ENCODE data around the gene COX4I2. TPM values are rescaled to one million over a fixed set of nuclear protein-coding genes. Genes with fewer than 3 reads are reported as not detected.

Gene COX4I2
- total and polyA plus RNA-seq, 2 donors (not counting 3 experiments of a cell fraction or from before 2014, with no cell fraction given): not detected

DNA sequence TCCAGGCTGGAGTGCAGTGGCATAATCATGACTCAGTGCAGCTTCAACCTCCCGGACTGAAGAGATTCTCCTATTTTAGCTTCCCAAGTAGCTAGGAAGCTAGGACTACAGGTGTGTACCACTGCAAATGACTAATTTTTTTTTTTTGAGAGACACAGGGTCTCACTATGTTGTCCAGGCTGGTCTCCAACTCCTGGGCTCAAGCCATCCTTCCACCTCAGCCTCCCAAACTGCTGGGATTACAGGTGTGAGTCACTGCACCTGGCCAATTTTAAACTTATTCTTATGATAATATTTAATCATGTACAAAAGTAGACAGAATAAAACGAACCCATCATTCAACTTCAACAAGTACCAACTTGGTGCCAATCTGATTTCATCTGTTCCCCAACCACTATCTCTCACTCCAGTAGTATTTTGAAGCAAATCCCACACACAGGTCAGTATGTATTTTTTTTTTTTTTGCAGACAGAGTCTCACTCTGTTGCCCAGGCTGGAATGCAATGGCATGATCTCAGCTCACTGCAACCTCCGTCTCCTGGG is 52.5 kb downstream of the COX4I2 start:
- no peak overlapping the region for H3K9ac ChIP-seq (replicated peaks; ENCODE audit: extremely low read depth, insufficient read depth, low read length)
- ChIA-PET CTCF (interaction anchor here (2.4 to 5.2 kb wide), 2 partner anchors 28 to 34 kb away, joined by 10 to 26 read pairs; no protein-coding TSS in a partner anchor), POLR2A (no interaction called here)
- intact Hi-C loops (cut with micrococcal nuclease) (no loop called here), dilution Hi-C loops (cut with MboI; ENCODE audit: extremely low pct_ligation_motif_present, low sequenced_read_pairs) (no loop called here)
- H3K79me2 ChIP-seq (ENCODE audit: control insufficient read depth, insufficient read depth, low read length): peaks cover 87% of the 10 kb centered on the region
- BruUV-seq (replicated peaks): no TSS peak
- no peak overlapping the region for H3K4me2 ChIP-seq (ENCODE audit: insufficient read depth, low read length)
- no peak for FAIRE-seq
- DNase-seq (ENCODE audit: low read depth, low spot score): no peak
- H4K20me1 ChIP-seq (replicated peaks; ENCODE audit: control insufficient read depth, extremely low read depth, insufficient read depth, low read length): no peaks in the 10 kb centered on the region
- H3K4me3 ChIP-seq (replicated peaks in 1 of 3; ENCODE audit: insufficient read depth in 1 of 3, low read depth in 1 of 3, low read length in 3 of 3): no peak overlapping the region
- no peaks in the 10 kb centered on the region for H3K27me3 ChIP-seq (ENCODE audit: control insufficient read depth in 2 of 2, insufficient read depth in 2 of 2, low read length in 2 of 2)
- no peak for TF ChIP-seq JUN (IDR thresholded peaks at IDR 0.05; ENCODE audit: borderline replicate concordance, insufficient read depth, insufficient read length, low read depth)
- TF ChIP-seq MYC (IDR thresholded peaks at IDR 0.05; ENCODE audit: low read depth, low read length): no peak
- TF ChIP-seq FOS (IDR thresholded peaks at IDR 0.05; ENCODE audit: borderline replicate concordance, insufficient read depth, low read length): no peak
- no peaks in the 10 kb centered on the region for H3K9me3 ChIP-seq (replicated peaks; ENCODE audit: control insufficient read depth, insufficient read depth, low read length)
- H3K4me1 ChIP-seq (ENCODE audit: control insufficient read depth, extremely low read depth, insufficient read depth, low read length): peaks cover 12% of the 10 kb centered on the region
- no peak overlapping the region for H2AFZ ChIP-seq (ENCODE audit: low read depth, low read length)
- peaks cover 0 to 12% of the 10 kb centered on the region in 2 experiments for H3K36me3 ChIP-seq (ENCODE audit: control insufficient read depth in 2 of 2, extremely low read depth in 1 of 2, insufficient read depth in 2 of 2, low read length in 2 of 2)
- no peak overlapping the region for H3K27ac ChIP-seq (ENCODE audit: insufficient read depth, low read depth, low read length)
- no peaks in the 10 kb centered on the region for H3K9me1 ChIP-seq (replicated peaks; ENCODE audit: control insufficient read depth, extremely low read depth, insufficient read depth, low read length)

DNA sequence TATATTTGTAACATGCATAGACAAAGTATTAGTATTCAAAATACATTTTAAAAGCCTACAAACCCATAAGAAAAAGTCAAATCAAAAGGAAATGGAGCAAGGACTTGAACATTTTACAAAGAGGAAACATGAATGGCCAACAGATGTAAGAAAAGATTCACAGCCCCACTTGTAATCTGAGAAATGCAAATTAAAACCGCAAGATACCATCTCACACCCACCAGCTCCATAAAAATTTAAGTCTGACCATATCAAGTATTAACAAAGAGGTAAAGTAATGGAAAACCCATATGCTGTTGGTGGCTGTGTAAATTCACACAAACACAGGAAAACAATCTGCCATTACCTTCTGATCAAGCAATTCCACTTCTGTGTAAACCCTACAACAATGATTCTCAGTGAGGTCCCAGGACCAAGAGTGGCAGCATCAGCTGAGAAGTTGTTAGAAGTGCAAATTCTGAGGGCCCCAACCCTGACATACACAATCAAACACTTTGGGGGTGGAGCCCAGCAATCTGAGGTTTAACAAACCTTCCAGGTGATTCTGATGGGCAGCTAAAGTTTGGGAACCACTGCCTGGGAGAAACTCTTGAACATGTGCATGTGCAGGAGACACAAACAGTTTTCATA is 54.0 kb downstream of the COX4I2 start:
- no peak overlapping the region for H3K4me2 ChIP-seq (ENCODE audit: insufficient read depth, low read length)
- H3K4me3 ChIP-seq (replicated peaks in 1 of 3; ENCODE audit: insufficient read depth in 1 of 3, low read depth in 1 of 3, low read length in 3 of 3): no peak overlapping the region
- H2AFZ ChIP-seq (ENCODE audit: low read depth, low read length): no peak overlapping the region
- H3K9ac ChIP-seq (replicated peaks; ENCODE audit: extremely low read depth, insufficient read depth, low read length): no peak overlapping the region
- H4K20me1 ChIP-seq (replicated peaks; ENCODE audit: control insufficient read depth, extremely low read depth, insufficient read depth, low read length): no peaks in the 10 kb centered on the region
- no TSS peak for BruUV-seq (replicated peaks)
- no peak overlapping the region for H3K27ac ChIP-seq (ENCODE audit: insufficient read depth, low read depth, low read length)
- ChIA-PET CTCF (interaction anchor here (0.9 to 5.2 kb wide), 3 partner anchors 9 to 32 kb away, joined by 3 to 26 read pairs (median 3); no protein-coding TSS in a partner anchor), POLR2A (no interaction called here)
- intact Hi-C loops (cut with micrococcal nuclease): no loop called here
- H3K9me1 ChIP-seq (replicated peaks; ENCODE audit: control insufficient read depth, extremely low read depth, insufficient read depth, low read length): no peaks in the 10 kb centered on the region
- dilution Hi-C loops (cut with MboI; ENCODE audit: extremely low pct_ligation_motif_present, low sequenced_read_pairs): no loop called here
- peaks cover 26% of the 10 kb centered on the region for H3K4me1 ChIP-seq (ENCODE audit: control insufficient read depth, extremely low read depth, insufficient read depth, low read length)
- H3K9me3 ChIP-seq (replicated peaks; ENCODE audit: control insufficient read depth, insufficient read depth, low read length): no peaks in the 10 kb centered on the region
- H3K27me3 ChIP-seq (ENCODE audit: control insufficient read depth in 2 of 2, insufficient read depth in 2 of 2, low read length in 2 of 2): no peaks in the 10 kb centered on the region
- no peak for DNase-seq (ENCODE audit: low read depth, low spot score)
- FAIRE-seq: peak; percentile 49
- TF ChIP-seq FOS (IDR thresholded peaks at IDR 0.05; ENCODE audit: borderline replicate concordance, insufficient read depth, low read length) (no peak), MYC (IDR thresholded peaks at IDR 0.05; ENCODE audit: low read depth, low read length) (no peak), EZH2 (IDR thresholded peaks at IDR 0.05; ENCODE audit: borderline replicate concordance, low read depth, low read length, severe bottlenecking) (no peak), JUN (IDR thresholded peaks at IDR 0.05; ENCODE audit: borderline replicate concordance, insufficient read depth, insufficient read length, low read depth) (no peak), MAX (IDR thresholded peaks at IDR 0.05; ENCODE audit: insufficient read depth, insufficient read length) (no peak), POLR2AphosphoS5 (IDR thresholded peaks at IDR 0.05; ENCODE audit: insufficient read depth, low read depth, low read length) (no peak), POLR2A (IDR thresholded peaks at IDR 0.05; ENCODE audit: low read depth, low read length) (no peak), GATA2 (IDR thresholded peaks at IDR 0.05; ENCODE audit: insufficient read depth, insufficient read length, low read depth, low read length) (no peak)
- TF ChIP-seq, protein P1, sequence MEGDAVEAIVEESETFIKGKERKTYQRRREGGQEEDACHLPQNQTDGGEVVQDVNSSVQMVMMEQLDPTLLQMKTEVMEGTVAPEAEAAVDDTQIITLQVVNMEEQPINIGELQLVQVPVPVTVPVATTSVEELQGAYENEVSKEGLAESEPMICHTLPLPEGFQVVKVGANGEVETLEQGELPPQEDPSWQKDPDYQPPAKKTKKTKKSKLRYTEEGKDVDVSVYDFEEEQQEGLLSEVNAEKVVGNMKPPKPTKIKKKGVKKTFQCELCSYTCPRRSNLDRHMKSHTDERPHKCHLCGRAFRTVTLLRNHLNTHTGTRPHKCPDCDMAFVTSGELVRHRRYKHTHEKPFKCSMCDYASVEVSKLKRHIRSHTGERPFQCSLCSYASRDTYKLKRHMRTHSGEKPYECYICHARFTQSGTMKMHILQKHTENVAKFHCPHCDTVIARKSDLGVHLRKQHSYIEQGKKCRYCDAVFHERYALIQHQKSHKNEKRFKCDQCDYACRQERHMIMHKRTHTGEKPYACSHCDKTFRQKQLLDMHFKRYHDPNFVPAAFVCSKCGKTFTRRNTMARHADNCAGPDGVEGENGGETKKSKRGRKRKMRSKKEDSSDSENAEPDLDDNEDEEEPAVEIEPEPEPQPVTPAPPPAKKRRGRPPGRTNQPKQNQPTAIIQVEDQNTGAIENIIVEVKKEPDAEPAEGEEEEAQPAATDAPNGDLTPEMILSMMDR (IDR thresholded peaks at IDR 0.05; ENCODE audit: extremely low read depth in 1 of 2, insufficient read depth in 1 of 2, low read depth in 1 of 2, low read length in 2 of 2): no peak
- peaks cover 85% of the 10 kb centered on the region for H3K79me2 ChIP-seq (ENCODE audit: control insufficient read depth, insufficient read depth, low read length)
- peaks cover 0 to 4% of the 10 kb centered on the region in 2 experiments for H3K36me3 ChIP-seq (ENCODE audit: control insufficient read depth in 2 of 2, extremely low read depth in 1 of 2, insufficient read depth in 2 of 2, low read length in 2 of 2)
